Measurements from ENCODE around the gene PBX2.
"Not testable (repeated sequence)": the region's sequence is repeated elsewhere in the genome, so short reads cannot be mapped to it uniquely, and the experiment has no call there.

Gene PBX2, protein sequence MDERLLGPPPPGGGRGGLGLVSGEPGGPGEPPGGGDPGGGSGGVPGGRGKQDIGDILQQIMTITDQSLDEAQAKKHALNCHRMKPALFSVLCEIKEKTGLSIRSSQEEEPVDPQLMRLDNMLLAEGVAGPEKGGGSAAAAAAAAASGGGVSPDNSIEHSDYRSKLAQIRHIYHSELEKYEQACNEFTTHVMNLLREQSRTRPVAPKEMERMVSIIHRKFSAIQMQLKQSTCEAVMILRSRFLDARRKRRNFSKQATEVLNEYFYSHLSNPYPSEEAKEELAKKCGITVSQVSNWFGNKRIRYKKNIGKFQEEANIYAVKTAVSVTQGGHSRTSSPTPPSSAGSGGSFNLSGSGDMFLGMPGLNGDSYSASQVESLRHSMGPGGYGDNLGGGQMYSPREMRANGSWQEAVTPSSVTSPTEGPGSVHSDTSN

DNA sequence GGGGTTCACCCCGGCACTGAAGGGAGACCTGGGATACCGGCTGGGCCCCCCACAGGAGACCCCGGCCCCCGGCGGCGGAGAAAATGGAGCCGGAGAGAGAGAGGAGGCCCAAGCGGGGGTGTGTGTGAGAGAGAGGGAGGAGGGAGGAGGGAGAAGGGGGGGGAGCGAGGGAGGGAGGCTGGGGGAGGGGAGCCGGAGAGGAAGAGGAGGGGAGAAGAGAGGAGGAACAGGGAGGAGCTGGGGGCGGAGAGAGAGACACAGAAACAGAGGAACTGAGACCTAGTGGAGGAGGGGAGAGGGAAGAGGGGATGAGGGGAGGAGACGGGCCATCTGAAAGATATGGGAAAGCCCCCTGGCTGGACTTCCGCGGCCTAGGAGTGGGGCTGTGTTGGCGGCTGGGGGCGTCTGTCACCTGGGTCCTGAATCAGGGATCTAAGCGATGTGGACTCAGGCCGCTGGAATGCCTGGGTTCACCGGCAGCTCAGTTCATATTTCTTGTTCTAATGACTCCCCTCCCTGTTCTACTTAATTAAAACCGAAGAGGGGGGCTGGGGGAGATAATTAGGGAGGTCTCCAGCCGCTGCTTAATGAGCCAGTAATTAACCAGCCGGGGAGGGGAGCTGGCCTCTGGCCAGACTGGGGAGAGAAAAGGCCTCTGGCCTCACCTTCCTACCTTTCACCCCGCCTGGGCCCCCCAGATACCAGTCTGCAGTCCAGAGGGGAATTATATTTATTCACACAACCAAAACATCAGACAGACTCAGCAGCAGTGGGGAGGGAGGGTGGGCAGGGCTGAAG, at the start of gene PBX2:
Gene PBX2, minus strand, starts transcription at position 149 of the 798 bp plus-strand sequence. CDS start 287 bp downstream, outside the sequence.
- DNase-seq = peak; percentile 65 to 67

DNA sequence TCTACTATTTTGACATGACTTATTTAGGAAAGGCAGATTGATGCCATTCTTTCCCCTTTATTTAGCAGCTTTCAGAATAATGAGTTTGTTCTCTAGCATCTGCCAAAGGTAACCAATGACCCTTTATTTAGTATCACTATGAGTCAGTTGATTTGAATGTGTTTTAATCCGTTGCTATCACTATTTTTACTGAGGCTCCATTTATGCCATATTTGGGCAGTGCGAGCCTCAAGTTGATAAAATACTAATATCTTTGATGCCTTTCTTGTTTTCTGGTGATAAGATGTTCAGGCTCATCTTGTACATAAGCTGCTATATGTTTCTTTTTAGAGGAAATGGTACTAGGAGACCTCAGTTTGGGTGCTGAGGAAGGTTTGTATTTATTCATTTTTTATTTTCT, 49.5 kb upstream of the PBX2 start:
- no peak for DNase-seq

GRCh38 chr6:32234934-32235333, 44.9 kb upstream of the PBX2 start:
- no peak for DNase-seq

GRCh38 chr6:32226434-32226833, 36.4 kb upstream of the PBX2 start:
- DNase-seq = no peak

GRCh38 chr6:32224696-32225095, 34.7 kb upstream of the PBX2 start:
- DNase-seq = no peak

DNA sequence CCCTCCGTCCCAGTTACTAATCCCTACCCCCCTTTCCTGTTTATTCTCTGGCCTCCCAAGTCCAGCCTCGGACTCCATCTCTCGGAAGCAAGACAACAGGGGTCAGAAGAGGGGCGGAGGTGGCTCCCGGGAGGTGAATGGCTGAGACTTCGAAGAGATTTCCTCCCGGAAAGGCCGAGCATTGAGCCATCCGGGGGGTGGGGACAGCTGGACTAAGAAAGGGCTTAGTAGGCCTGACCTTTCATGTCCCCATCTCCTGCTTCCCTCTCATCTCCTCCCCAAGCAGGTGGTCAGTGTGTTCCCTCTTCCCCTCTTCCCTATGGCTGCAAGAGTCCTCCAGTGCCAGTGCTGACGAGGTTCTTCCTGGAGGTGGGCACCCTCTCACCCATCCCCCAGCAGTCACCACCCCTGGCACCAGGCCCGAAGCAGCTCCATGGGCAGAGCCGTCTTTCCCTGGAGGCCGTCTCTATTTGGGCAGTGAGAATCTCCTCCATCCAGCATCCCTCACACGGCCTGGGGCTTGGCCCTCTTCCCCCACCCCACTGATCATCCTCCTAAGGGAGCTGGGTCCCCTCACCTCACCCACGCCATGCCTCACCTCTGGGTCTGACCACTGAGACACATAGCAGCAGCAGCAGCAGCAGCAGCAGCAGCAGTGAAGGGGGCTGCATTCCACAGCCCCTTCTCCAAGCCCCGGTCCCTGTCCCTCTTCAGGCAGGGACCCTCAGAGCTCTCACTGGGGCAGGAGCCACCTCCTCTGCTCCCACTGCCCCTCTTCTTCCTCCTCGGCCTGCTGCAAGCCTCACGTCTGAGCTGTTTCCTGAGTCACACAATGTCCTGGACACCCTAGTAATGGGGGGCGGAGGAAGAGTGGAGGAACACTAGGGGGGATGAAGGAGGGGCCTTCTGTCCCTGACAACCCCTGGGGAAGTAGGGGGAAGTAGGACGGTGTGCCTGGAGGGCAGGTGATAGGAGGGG, 33.5 kb upstream of the PBX2 start, which contains the start of gene NOTCH4:
Gene NOTCH4, minus strand, starts transcription at position 810 of the 978 bp plus-strand sequence. Its CDS starts 139 bp downstream, at position 671.
- DNase-seq = no peak

- no peak for DNase-seq
Observed at GRCh38 chr6:32222333-32223230, 32.6 kb upstream of the PBX2 start.

- no peak for DNase-seq
Observed at GRCh38 chr6:32220021-32220420, 30.0 kb upstream of the PBX2 start.

DNA sequence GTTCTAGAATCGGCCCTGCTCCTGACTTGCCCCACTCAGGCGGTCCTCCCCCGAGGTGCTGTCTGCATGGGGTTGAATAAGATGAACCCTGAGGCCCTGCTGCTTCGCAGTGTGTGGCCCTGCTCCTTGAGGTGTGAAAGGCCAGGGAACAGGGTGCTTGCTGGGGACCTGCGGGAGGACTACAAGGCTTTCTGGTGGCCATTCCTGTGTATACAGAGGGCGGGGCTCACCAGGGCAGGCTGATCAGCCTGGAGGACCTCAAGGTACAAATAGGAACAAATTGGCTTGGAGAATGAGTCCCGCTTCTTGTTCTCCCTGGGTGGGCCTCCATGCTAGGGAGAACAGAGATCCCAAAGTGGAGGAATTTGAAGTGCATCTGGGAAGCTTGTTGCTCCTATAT, 28.2 kb upstream of the PBX2 start:
- no peak for DNase-seq

- no peak for DNase-seq
Observed at GRCh38 chr6:32216998-32217397, 27.0 kb upstream of the PBX2 start.

GRCh38 chr6:32216285-32216684, 26.3 kb upstream of the PBX2 start:
- no peak for DNase-seq

DNA sequence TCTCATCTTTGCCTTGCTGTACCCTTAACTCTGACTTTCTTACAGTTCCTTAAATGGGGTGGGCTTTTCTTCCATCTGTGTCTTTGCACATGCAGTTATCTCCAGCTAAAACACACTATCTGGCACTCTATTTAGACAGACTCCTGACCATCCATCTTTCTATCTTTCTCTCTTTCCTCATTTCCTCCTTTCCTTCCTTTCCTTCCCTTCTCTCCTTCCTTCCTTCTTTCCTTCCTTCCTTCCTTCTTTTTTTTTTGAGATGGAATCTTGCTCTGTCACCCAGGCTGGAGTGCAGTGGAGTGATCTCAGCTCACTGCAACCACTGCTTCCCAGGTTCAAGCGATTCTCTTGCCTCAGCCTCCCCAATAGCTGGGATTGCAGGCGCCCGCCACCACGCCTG, 25.6 kb upstream of the PBX2 start:
- DNase-seq = no peak

DNA sequence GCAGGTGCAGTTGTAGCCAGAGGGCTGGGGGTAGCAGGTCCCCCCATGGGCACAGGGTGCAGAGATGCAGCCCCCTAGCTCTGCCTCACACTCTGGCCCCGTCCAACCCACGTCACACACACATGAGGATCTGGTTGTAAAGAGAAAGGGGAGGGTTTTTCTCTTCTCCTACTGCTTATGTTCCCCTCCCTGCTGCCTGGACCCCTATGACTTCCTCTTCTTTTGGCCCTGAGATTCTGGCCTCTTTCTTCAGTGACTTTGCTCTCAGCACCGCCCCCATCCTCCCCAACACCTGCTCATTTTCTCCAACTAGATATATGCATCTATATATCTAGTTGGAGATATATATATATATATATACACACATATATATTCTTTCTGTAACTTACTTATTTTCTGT, 24.1 kb upstream of the PBX2 start:
- DNase-seq = no peak

GRCh38 chr6:32213649-32214048, 23.6 kb upstream of the PBX2 start:
- no peak for DNase-seq

GRCh38 chr6:32212076-32212760, 22.2 kb upstream of the PBX2 start:
- DNase-seq = no peak

GRCh38 chr6:32211432-32211831, 21.4 kb upstream of the PBX2 start:
- not testable (repeated sequence) for DNase-seq

GRCh38 chr6:32210191-32210601, 20.2 kb upstream of the PBX2 start:
- DNase-seq = no peak

DNA sequence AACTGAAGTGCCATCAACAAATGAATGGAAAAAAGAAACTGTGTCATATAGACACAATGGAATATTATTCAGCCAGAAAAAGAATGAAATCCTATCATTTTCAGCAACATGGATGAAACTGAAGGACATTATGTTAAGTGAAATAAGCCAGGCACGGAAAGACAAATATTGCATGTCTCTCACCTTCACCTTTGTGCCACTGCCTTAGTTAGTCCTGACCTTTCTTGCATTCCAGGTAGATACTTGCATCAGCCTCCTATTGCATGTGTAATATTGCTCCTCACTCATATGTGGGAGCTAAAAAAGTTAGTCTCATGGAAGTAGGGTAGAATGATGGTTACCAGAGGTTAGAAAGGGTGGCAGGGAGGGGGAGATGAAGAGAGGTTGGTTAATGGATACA, 19.0 kb upstream of the PBX2 start:
- DNase-seq = no peak

DNA sequence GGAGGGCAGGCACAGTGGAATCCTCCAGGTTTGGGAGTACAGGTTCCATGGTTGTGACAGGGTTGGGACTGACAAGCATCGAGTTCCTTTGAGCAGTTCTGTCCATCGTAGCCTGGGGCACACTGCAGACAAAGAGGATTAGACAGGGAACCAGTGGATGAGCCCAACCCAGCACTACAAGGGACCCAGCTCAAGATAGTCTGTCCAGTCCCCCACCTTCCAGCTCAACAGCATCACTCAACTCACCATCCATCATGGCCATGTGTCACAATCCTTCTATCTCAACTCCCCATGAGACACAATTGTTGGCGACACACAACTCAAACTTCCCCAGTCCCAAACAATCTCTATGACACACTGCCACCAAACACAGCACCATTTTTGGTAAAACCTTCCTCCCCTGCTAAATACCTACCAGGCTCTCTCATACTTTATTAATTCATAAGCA, 14.3 kb upstream of the PBX2 start:
- no peak for DNase-seq

- DNase-seq = no peak
Observed at GRCh38 chr6:32203426-32204267, 13.6 kb upstream of the PBX2 start.
